LNCaP clone FGC (cell line): Measurements from ENCODE around the gene CDK14.

ENCODE experiments used
- DNase-seq: peaks from one replicate; pipeline ENCODE4 v3.0.0-alpha.2; 2011; ENCODE audit warnings: low read depth
- H3K4me3 ChIP-seq: 2 replicates; pipeline ENCODE4 v1.5.1; 2011; ENCODE audit warnings: mild to moderate bottlenecking, low read depth, low read length, control low read depth
- CTCF ChIP-seq: IDR thresholded peaks from 2 replicates; pipeline ENCODE4 v1.5.1; 2012; ENCODE audit warnings: mild to moderate bottlenecking; ENCODE audit not compliant: control insufficient read depth, insufficient read depth; ENCODE audit errors: extremely low read depth

Gene CDK14

GRCh38 chr7:90772410-90772809 is 176.3 kb downstream of the CDK14 start:
- H3K4me3 ChIP-seq: no peak overlapping the region
- no peak for DNase-seq
- TF ChIP-seq CTCF: no peak

- H3K4me3 ChIP-seq: no peak overlapping the region
- TF ChIP-seq CTCF: no peak
- no peak for DNase-seq
These were observed 177.1 kb downstream of the CDK14 start for GRCh38 chr7:90773269-90773668.

GRCh38 chr7:90774706-90775105 is 178.6 kb downstream of the CDK14 start:
- DNase-seq: no peak
- TF ChIP-seq CTCF: no peak

GRCh38 chr7:90775383-90775965 is 179.4 kb downstream of the CDK14 start:
- no peak for TF ChIP-seq CTCF
- no peak for DNase-seq
- H3K4me3 ChIP-seq: no peak overlapping the region

More at GRCh38 chr7:90774706-90775105, 178.6 kb downstream of the CDK14 start:
- H3K4me3 ChIP-seq: no peak overlapping the region

- no peak for TF ChIP-seq CTCF
- no peak for DNase-seq
- H3K4me3 ChIP-seq: no peak overlapping the region
These were observed 180.9 kb downstream of the CDK14 start for GRCh38 chr7:90777041-90777440.

GRCh38 chr7:90777465-90777864 is 181.3 kb downstream of the CDK14 start:
- no peak for DNase-seq
- TF ChIP-seq CTCF: no peak
- no peak overlapping the region for H3K4me3 ChIP-seq

GRCh38 chr7:90777886-90778285 is 181.8 kb downstream of the CDK14 start:
- TF ChIP-seq CTCF: no peak
- DNase-seq: no peak
- H3K4me3 ChIP-seq: no peak overlapping the region
